GM04503 (cell line): ENCODE data around the gene COPZ2.
A peak's percentile ranks its signal among the peaks of the same experiment; 100 is the strongest.
"Not testable (repeated sequence)": the region's sequence is repeated elsewhere in the genome, so short reads cannot be mapped to it uniquely, and the experiment has no call there.

Experiments used
- DNase-seq: peaks from one replicate; pipeline ENCODE4 v3.0.0-alpha.2; 2012; ENCODE audit warnings: low read depth

Gene COPZ2

DNA sequence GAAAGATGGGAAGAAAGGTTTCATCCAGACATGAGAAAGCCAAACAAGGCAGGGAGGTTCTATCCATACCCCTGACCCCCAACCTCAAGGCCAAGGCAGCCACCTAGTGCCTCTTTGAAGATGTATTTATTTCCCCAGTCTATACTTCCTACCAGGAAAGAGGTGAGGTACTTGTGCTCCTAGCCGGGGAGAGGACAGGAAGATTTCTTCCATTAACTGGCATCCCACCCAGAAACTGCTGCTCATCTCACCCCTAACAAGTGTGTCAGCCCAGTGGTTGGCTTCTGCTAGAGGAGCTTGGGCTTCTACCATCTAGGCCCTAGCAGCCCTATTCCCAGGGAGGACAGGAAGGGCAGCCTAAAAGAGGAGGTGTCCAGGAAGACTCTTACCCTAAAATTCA is 8.9 kb downstream of the COPZ2 start:
- DNase-seq, result no peak

DNA sequence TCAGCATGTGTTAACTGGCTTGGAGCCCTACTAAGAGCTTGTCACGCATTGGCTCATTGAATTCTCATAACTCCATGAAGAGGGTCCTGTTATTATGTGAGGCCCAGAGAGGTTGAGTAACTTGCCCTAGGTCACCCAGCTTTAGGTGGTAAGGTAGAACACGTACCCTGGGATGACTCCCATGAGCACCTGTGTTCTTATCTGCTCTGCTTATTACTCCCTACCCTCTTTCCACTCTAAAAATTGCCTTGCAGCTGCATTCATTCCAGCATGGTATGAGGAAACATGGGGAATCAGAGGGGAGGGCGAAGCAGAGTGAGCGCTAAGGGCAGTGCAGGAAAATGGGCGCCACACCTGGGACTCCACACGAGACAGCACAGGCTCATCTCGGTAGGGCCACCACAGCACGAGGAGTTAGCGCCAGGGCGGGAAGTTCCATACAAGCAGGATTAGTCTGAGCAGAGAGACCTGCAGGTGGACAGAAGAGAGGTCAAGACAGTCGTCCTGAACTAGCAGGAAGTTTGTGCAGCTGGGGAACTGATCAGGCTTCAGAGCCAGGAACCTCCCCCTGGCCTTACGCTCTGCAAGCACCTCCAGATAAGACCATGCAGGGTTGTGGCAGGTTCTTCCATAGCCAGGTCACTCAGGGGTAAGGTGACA is 10.1 kb downstream of the COPZ2 start:
- DNase-seq, result no peak

DNA sequence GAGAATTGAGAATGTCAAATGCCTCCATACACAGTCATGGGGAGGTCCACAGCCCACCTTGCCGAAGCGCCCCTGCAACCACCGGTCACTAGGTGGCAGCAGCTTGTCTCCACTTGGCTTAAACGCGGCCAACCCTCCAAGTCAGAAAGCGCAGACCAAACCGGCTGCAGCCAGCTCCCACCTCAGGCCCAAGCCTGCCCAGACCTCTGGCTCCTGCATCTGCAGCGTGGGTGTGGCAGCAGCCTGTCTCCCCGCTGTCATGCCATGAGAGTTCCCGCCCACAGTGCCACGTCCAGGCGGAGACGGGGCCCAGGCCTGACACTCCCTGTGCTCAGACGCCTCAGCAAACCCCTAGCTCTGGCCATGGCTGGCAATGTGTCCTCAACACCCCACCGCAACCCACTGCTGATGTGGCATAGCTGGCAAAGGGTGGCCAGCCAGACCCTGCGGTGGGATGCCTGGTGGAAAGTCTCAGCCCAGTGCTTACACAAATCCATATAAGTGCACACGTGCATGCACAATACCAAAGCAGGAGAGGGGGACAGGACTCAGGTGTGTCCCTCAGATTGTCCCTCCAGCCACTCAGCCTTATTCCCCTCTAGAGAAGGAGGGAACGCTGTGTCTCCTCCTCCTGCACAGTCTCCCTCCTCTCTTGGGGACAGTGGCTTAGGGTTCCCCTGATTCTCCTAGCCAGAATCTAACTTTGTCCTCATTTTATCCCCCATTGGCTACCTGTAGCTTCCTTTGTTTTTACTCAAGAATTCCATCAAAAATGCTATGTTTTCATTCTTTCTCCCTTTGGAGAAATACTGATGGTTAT is 10.9 kb downstream of the COPZ2 start:
- peak; percentile 75 for DNase-seq

DNA sequence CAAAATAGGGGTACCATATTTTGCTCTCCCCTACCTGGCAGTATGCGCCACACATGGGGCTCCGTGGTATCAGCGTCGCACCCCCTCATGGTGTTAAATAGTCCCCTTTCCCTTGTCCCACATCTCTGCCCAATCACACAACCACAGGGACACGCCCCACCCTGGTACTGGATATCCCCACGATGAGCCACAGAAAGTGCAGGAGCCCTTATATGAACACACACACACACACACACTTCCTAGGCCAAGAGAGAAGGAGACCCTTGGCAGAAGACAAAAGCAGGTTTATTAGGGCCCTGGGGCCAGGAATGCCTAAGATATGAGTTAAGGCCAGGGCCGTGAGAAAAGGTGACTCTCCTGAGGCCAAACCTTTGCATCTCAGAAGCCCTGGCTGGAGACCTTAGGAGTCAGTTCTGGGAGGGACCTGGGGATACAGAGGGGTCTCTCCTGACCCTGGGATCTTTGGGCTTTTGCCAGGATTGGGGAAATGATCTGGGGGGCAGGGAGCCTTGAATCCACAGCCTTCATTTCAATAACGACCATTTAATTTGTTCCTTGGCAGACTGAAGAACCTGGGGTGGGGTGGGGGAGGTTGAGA is 11.6 kb downstream of the COPZ2 start:
- DNase-seq, result no peak

DNA sequence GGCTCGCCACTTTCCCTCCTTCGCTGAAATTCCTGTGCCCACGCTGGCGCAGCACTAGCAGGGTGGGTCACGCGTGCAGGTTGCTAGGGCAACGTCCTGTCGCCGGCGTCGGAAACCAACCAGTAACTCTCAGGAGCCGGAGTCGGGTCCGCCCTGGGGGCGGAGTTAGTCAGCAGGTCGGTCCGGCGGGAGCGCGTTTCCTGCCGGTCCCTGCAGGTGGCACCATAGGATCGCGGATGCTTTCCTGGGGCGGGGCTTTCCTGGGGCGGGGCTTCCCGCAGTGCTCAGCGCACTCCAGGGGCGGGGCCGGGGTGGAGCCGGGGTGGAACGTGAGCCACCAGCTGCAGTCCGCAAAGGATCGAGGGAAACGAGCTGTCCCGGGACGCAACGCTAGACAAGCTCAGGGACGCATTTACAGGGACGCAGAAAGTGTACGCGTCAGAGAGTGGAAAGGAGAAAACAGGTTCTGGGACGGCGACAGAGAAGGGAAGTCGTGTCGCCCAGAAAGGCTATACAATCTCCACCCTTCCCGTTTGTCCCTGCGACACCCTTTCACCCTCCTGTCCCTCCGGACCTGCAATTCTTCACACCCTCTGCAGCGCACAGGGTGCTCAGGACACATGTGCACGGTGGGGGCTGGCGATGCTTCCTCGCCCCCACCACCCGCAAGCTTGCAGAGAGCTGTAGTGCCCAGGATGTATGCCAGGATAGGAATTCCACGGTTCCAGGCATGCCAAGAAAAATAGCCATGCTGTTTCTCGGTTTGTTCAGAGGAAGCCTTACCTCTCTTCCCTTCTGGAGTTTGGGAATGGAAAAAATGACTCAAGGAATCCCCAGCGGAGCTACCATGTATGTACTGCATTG is 12.3 kb downstream of the COPZ2 start:
- DNase-seq, result peak; percentile 64

DNA sequence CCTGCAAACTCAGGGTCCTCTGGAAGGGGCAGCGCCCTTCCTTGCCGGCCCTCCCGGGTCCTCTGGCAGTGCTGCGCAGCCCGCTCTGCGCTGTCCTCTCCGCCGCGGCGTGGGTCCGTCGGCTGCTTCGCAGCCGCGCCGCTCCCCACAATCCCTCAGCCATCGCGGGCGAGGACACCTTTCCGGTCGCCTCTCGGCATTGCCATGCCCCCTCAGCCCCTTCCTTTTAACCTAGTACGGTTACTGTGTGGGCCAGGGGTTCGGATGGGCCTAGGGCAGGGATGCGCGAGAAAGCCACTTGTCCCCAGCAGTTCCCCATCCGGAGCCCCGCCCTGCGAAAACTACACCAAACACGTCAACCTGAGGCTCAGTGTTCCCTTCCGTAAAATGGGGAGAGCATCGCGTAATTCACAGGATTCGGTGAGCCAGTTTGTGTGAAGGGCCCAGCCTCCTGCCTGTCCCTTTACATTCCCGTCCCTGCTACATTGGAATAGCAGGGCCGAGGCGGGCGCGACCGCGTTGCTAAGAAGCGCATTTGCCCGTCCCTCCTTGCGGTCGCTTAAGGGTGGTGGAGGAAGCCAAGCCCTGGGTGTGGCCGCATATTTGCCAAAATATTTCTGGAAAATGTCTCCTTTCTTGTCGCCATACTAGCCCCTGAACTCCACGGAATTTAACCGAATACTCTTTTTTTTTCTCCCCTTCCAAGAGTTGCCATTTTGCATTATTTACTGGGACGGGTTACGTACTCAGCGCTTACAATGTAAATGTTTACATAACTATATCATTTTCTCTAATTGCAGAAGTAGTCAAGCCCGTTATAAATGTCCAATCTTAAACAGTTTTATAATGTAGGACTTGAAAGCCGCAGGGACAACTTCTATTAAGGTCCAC is 13.2 kb downstream of the COPZ2 start:
- DNase-seq, result no peak

DNA sequence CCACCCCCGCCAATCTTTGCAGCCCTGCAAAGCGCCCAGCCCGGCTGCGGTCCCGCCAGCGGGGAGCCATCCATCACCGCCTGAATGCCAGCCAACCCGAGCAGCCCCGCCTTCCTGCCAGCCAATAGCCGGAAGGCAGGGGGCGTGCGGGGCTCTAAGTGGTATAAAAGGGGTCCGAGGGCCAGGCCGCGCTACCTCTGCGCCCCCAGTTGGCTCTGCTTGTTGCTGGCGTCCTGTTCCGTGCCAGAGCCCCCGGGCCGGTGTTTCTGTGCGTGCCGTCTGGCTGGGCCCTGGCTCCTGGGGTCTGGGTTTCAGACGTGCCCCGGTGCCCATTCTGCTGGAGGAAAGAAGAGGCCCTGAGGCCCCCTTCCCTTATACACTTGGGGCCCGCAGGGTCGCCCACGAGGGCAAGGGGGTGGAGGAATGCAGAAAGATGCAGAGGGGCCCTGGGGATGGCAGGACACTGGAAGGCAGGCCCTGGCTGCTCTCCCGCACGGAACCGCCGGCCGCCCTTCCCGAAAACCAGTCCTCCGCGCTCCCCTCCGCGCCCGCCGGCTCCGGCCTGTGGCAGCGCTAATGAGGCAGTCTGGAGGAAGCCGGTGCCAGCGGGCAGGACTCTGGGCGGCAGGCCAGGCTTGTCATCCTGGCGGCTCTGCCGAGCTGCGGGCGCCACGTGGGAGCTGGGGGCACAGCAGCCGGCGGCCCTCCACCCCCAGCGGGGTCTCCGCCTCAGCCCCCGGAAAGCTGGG is 14.0 kb downstream of the COPZ2 start:
- no peak for DNase-seq

DNA sequence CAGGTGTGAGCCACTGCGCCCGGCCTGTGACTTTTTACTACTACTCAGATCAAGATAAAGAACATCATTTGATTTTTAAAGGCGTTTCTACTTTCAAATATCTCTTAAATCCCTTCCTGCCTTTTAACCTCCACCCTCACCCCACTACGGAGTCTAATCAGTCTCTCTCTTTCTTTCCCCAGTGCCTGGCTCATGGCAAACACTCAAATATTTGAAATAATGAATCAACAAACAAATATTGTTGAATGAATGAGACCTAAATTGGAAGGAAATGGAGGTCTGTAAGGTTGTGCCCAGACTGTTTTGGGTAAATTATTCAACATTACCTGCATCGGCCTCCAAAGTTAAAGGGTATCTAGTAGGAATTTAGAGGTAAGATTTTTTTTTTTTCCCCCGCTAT is 14.7 kb downstream of the COPZ2 start:
- no peak for DNase-seq

DNA sequence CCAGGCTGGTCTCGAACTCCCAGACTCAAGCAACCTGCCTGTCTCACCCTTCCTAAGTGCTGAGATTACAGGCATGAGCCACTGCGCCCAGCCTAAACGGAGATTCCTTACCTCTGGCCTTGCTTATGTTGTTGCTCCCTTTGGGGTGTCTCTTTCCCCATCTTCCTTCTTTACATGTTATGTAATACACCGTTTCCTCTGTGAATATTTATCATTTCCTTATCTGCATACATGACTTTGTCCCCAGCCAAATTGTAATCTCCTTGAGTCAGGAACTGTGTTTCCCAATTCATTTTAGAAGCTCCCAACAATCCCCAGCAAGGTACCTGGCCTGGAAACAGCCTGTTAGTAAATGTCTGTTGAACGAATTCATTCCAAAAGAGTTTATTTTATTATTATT is 15.7 kb downstream of the COPZ2 start:
- DNase-seq, result no peak

DNA sequence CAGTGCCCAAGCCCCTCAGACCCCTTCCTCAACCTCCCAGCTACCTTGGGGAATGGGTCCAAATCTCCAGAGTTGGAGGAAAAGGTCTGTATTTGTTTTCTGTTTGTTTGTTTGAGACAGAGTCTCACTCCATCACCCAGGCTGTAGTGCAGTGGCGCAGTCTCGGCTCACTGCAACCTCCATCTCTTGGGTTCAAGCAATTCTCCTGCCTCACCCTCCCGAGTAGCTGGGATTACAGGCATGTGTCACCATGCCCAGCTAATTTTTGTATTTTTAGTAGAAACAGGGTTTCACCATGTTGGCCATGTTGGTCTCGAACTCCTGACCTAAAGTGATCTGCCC is 19.8 kb downstream of the COPZ2 start:
- DNase-seq, result not testable (repeated sequence)

DNA sequence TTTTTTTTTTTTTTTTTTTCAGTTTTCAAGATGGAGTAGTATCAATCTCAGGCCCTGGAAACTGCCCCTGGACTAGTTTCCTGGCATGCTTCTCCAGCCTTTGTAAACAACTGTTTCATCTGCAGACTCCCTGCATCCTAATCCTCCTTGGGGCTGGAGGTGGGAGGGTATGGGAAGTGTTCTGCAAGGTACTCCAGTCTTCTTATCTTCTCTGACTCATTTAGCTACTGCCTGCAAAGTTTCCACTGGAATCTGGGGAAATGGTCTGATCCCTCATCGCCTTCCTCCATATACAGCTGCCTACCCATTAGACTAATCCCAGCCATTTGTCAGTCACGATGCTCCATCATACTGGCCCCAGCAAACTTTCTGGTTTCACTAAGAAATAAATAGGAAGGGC is 21.5 kb downstream of the COPZ2 start:
- no peak for DNase-seq

DNA sequence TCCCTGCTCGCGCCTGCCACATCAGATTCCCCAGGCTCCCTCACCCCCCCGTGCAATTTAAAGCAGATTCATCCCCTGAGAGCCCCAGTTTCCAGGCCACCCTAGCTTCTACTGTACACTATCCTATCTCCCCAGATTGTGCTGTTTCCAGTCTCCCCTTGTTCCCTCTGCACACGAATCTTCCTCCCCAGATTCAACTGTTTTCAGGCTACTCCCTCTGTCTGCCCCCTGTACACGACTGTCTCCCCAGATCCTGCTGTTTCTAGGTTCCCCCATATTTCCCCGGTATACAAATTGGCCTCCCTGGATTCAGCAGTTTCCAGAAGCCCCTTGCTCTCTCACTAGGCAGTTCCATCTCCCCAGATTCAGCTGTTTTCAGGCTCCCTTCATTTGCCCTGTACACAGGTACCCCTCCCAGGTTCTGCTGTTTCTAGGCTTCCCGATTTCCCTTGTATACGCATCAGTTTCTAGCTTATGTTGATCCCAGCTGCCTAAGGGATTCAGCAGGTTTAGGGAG is 22.9 kb downstream of the COPZ2 start:
- DNase-seq, result no peak

DNA sequence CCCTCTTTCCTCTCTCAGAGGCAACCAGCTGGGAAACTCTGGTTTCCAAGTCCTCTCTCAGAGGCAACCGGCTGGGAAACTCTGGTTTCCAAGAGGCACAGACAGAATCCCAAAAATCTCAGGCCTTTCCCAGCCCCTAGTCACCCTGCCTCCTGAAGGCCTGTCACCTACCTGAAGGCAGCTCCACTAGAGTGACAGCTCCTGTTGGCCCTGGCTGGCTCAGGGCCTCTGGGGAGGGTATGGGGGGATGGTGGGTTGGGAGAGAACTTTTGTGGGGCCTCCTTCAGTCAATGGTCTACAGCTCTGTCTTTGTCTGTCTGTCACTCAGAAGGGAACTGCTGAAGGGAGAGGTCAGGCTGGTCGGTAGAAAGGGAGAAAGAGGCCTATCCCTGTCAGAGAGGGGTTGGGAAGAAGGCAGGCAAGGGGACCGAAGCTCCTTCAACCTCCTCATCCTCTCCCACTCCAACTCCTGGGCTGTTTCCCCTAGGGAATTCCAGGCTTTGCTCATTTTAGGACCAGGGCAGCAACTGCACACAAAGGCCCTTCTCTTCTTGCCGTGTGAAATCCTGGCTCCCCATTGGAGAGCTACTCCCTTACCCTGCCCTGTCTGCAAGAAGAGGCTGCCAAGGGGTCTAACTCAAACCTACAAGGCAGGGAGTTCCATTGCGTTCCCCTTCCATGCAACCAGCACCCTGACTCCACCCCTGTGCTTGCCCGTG is 23.6 kb downstream of the COPZ2 start:
- DNase-seq, result no peak

DNA sequence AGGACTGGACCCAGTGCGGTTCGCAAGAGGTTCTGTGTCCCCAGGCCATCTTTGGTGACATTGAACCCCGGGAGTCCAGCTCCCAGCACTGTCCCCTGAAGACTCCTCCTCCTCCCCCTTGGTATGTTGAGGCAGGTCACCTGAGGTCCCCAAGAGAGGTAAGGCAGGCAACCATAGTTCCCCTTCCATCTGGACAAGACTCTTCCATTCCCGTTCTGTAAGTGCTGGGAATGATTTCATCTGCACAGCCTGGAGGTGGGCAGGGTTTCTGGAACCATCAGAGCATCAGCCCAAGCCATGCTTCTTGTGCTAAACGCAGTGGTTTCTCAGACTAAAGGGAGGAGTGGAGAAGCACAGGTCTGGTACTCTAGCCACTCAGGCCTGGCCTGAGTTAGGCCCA is 24.9 kb downstream of the COPZ2 start:
- no peak for DNase-seq

DNA sequence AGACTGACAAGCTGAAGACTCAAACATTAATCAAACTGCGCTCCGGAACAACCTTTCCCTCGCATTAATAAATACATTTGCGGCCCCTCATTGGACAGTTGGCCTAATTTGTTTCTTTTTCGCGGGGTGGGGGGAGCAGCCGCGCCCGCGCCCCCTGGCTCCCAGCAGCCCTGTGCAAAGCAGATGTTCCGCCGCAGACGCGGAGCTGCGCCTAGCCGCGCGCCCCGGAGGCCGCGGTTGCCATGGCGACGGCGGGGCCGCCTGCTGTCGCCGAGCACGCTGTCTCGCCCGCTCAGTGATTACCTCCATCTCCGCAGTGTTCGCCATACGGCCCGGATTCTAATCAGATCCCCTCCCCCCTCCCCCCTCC is 25.5 kb downstream of the COPZ2 start:
- no peak for DNase-seq

DNA sequence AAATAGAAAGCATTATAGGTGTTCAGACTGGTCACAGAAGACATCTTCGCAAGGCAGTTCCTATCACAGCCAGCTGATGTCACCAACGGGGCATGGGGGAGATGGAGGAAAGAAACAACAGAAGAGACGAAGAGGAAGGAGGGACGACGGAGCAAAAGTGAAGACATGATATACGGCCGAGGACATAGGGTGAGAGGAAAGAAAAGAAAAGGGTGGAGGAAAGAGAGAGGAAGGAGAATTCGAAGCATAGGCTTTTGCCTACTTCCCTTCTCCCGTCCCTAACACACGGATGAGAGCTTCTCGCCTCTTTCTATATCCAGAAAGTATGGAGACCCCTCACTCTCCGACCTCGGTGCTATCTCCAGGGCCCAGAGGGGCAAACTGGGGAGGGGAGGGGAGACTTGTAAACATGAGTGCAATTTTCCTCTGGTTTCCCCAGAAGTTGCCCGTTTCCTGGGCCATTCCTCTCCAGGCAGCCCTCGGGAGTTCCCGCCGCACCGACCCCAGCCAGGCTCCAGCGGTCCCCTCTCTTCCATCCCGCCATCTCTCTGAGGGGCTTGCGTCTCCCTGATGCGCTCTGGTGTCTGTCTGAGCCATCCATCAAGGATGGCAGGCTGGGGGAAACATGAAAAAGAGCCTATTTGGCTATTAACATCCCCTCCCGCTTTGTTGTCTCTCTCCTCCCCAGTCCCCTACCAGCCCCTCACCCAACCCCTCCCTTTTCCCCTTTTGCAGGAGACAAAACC is 26.0 kb downstream of the COPZ2 start:
- no peak for DNase-seq

DNA sequence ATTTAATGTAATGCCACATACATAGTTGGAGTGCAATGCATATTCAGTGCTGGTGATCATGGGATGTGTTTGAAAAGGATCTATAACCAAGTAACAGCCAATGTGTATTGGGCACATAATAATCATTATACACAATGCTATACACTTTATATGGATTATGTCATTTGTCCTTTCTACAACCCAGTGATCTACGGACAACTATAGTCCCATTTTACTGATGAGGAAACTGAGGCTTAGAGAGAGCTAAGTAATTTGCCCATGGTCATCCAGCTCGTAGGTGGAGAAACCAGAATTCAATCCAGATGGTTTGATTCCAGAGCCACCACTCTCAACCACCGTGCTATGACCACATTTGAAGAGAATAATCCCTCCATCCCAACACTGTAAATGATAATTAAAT is 27.4 kb downstream of the COPZ2 start:
- DNase-seq, result no peak

DNA sequence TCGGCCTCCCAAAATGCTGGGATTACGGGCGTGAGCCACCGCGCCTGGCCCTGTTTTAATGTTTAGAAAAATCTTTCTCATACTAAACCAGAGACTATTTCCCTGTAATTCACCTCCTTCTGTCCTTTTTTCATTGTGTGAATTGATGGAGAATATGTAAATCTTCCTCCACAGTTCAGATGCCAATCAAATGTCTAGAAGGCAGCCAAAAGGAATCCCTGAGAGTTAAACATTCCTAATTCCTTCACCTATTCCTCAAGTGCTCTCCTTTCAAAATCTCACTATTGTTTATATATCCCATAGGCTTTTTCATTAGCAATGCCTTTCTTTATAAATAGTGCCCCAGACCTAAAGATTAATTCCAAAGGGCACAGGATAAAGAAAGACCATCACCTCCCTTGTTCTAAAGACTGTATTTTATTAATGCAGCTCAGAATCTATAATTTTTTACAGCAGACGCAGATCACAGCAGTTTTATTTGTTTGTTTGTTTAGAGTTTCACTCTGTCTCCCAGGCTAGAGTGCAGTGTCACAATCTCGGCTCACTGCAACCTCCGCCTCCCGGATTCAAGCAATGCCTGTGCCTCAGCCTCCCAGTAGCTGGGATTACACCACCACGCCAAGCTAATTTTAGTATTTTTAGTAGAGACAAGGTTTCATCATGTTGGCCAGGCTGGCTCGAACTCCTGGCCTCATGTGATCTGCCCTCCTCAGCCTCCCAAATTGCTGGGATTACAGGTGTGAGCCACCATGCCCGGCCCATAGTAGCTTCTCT is 30.5 kb downstream of the COPZ2 start:
- no peak for DNase-seq
